Astrocyte of the cerebellum (primary cell): Measurements from ENCODE around the gene VAPB.

Experiments
- DNase-seq: peaks from one replicate; pipeline ENCODE4 v3.0.0-alpha.2; 2011; ENCODE audit warnings: low read depth
- H3K4me3 ChIP-seq: 2 replicates; pipeline ENCODE4 v1.5.1; 2011; ENCODE audit warnings: mild to moderate bottlenecking, low read depth, low read length, moderate library complexity
- CTCF ChIP-seq: IDR thresholded peaks from 2 replicates; pipeline ENCODE4 v1.5.1; 2012; ENCODE audit warnings: low read length, low read depth, moderate library complexity, mild to moderate bottlenecking; ENCODE audit errors: missing control alignments
- in situ Hi-C: cut with HindIII; loops from 2 replicates; pipeline ENCODE4 v1.10.0; 2017; ENCODE audit warnings: low sequenced_read_pairs

VAPB gene

GRCh38 chr20:58349570-58349969 is 39.5 kb upstream of the VAPB start:
- H3K4me3 ChIP-seq, result no peak overlapping the region
- in situ Hi-C loops, result no loop called here
- no peak for TF ChIP-seq CTCF
- DNase-seq, result peak; percentile 16

GRCh38 chr20:58352468-58352867 is 36.6 kb upstream of the VAPB start:
- TF ChIP-seq CTCF, result no peak
- H3K4me3 ChIP-seq, result no peak overlapping the region
- in situ Hi-C loops, result no loop called here
- DNase-seq, result no peak

- in situ Hi-C loops, result no loop called here
- peak; percentile 15 for TF ChIP-seq CTCF
- no peak for DNase-seq
Measured at GRCh38 chr20:58359441-58359840, 29.6 kb upstream of the VAPB start.

GRCh38 chr20:58360936-58361335 is 28.1 kb upstream of the VAPB start:
- H3K4me3 ChIP-seq, result no peak overlapping the region
- TF ChIP-seq CTCF, result no peak
- no peak for DNase-seq
- in situ Hi-C loops, result no loop called here

More at GRCh38 chr20:58359441-58359840, 29.6 kb upstream of the VAPB start:
- H3K4me3 ChIP-seq, result no peak overlapping the region

- in situ Hi-C loops, result no loop called here
- no peak overlapping the region for H3K4me3 ChIP-seq
- peak; percentile 5 for DNase-seq
- TF ChIP-seq CTCF, result no peak
Measured at GRCh38 chr20:58361481-58362205, 27.4 kb upstream of the VAPB start.

- in situ Hi-C loops, result no loop called here
- H3K4me3 ChIP-seq, result no peak overlapping the region
- TF ChIP-seq CTCF, result no peak
- no peak for DNase-seq
Measured at GRCh38 chr20:58362206-58362516, 26.9 kb upstream of the VAPB start.
